T-helper 1 cell treated with Interleukin-12 subunit alpha and Interleukin-12 subunit beta and Interleukin-4 antibody, amounts not matched to agents 30 ng/mL and 1 ng/mL, for 36 hours (primary cell): ENCODE data around the gene PUDP. TPM values are rescaled to one million over a fixed set of nuclear protein-coding genes. Genes with fewer than 3 reads are reported as not detected.
"Not testable (repeated sequence)": the region's sequence is repeated elsewhere in the genome, so short reads cannot be mapped to it uniquely, and the experiment has no call there.

Experiments
- intact Hi-C: fragments of 100-400 bp; cut with micrococcal nuclease; formaldehyde crosslinking; loops from one replicate; pipeline ENCODE4 v1.15.1; 2024
- total RNA-seq: library from RNA; stranded (reverse); gene quantifications from 2 replicates; pipeline ENCODE4 v1.2.3, GENCODE V29; 2022

PUDP gene
- 17.2 and 17.5 TPM in 2 replicates for total RNA-seq

GRCh38 chrX:7147978-7148854 is at the start of gene PUDP:
Gene PUDP (minus strand): TSS chrX:7148153. CDS start chrX:7148113, 40 bp downstream.
- intact Hi-C loops: loop anchor here (1.0 kb wide), 2 partner anchors 16 to 64 kb away; no protein-coding TSS in a partner anchor

- intact Hi-C loops: no loop called here
Observed at GRCh38 chrX:7194606-7195005, 46.7 kb upstream of the PUDP start.

- intact Hi-C loops: no loop called here
Observed at GRCh38 chrX:7192871-7193270, 44.9 kb upstream of the PUDP start.

- intact Hi-C loops: no loop called here
Observed at GRCh38 chrX:7191681-7192110, 43.7 kb upstream of the PUDP start.

GRCh38 chrX:7190157-7190556 is 42.2 kb upstream of the PUDP start:
- intact Hi-C loops: no loop called here

- intact Hi-C loops: no loop called here
Observed at GRCh38 chrX:7188672-7189071, 40.7 kb upstream of the PUDP start.

GRCh38 chrX:7184816-7185215 is 36.9 kb upstream of the PUDP start:
- intact Hi-C loops: no loop called here

- intact Hi-C loops: no loop called here
Observed at GRCh38 chrX:7179446-7179845, 31.5 kb upstream of the PUDP start.

- intact Hi-C loops: not testable (repeated sequence)
Observed at GRCh38 chrX:7178859-7179258, 30.9 kb upstream of the PUDP start.

GRCh38 chrX:7170898-7171297 is 22.9 kb upstream of the PUDP start:
- intact Hi-C loops: loop anchor here (1.0 kb wide), 2 partner anchors 39 to 112 kb away; no protein-coding TSS in a partner anchor

- intact Hi-C loops: no loop called here
Observed at GRCh38 chrX:7169627-7170026, 21.7 kb upstream of the PUDP start.

GRCh38 chrX:7168371-7168770 is 20.4 kb upstream of the PUDP start:
- intact Hi-C loops: no loop called here

- intact Hi-C loops: no loop called here
Observed at GRCh38 chrX:7164174-7164573, 16.2 kb upstream of the PUDP start.

- intact Hi-C loops: no loop called here
Observed at GRCh38 chrX:7163146-7163677, 15.3 kb upstream of the PUDP start.

- intact Hi-C loops: no loop called here
Observed at GRCh38 chrX:7159149-7159861, 11.4 kb upstream of the PUDP start.

GRCh38 chrX:7158468-7158990 is 10.6 kb upstream of the PUDP start:
- intact Hi-C loops: no loop called here

- intact Hi-C loops: no loop called here
Observed at GRCh38 chrX:7156879-7157278, 8.9 kb upstream of the PUDP start.

GRCh38 chrX:7155163-7155562 is 7.2 kb upstream of the PUDP start:
- intact Hi-C loops: no loop called here

- intact Hi-C loops: no loop called here
Observed at GRCh38 chrX:7154041-7154597, 6.2 kb upstream of the PUDP start.

GRCh38 chrX:7153231-7153630 is 5.3 kb upstream of the PUDP start:
- intact Hi-C loops: no loop called here

- intact Hi-C loops: no loop called here
Observed at GRCh38 chrX:7149411-7149810, 1.5 kb upstream of the PUDP start.
